ENCODE measurements around the gene TMX4.

Gene TMX4

GRCh38 chr20:7994809-7995208, 24.8 kb downstream of the TMX4 start:
- H2AFZ ChIP-seq (ENCODE audit: low read length): no peak overlapping the region
- H3F3A ChIP-seq (ENCODE audit: insufficient read depth, low read length): no peaks in the 10 kb centered on the region
- no peak overlapping the region for H3K9ac ChIP-seq (ENCODE audit: low read length)
- no peaks in the 10 kb centered on the region for H3K27me3 ChIP-seq (ENCODE audit: insufficient read depth, low read length)
- no peaks in the 10 kb centered on the region for H3K9me2 ChIP-seq (ENCODE audit: low read depth, low read length)
- no peak overlapping the region for H3K4me2 ChIP-seq (ENCODE audit: low read length)
- H3K9me3 ChIP-seq (ENCODE audit: low read length): 0 out of 2 replicates have a peak, but pooled peaks cover 5% of the 10 kb centered on the region
- no peak overlapping the region for H3K4me3 ChIP-seq (ENCODE audit: low read depth, low read length, poor library complexity, severe bottlenecking)
- no peaks in the 10 kb centered on the region for H3K4me1 ChIP-seq (ENCODE audit: insufficient read depth, low read length, severe bottlenecking)
- H4K20me1 ChIP-seq (ENCODE audit: insufficient read depth, low read length): no peaks in the 10 kb centered on the region
- peaks cover 96% of the 10 kb centered on the region for H3K36me3 ChIP-seq (ENCODE audit: insufficient read depth, low read length)
- no peak overlapping the region for H3K27ac ChIP-seq (ENCODE audit: low read depth, low read length, poor library complexity, severe bottlenecking)
- H3K79me2 ChIP-seq (ENCODE audit: insufficient read depth, low read length): no peaks in the 10 kb centered on the region
- TF ChIP-seq EZH2 (IDR thresholded peaks at IDR 0.05; ENCODE audit: borderline replicate concordance, low read length) (no peak), CTCF (IDR thresholded peaks at IDR 0.05; ENCODE audit: low read length) (no peak)

GRCh38 chr20:7993703-7994102, 25.9 kb downstream of the TMX4 start:
- TF ChIP-seq CTCF (IDR thresholded peaks at IDR 0.05; ENCODE audit: low read length) (no peak), EZH2 (IDR thresholded peaks at IDR 0.05; ENCODE audit: borderline replicate concordance, low read length) (no peak)
- H3K9me3 ChIP-seq (ENCODE audit: low read length): 0 out of 2 replicates have a peak, but pooled peaks cover 5% of the 10 kb centered on the region
- no peaks in the 10 kb centered on the region for H3K79me2 ChIP-seq (ENCODE audit: insufficient read depth, low read length)
- H3K4me2 ChIP-seq (ENCODE audit: low read length): no peak overlapping the region
- no peak overlapping the region for H2AFZ ChIP-seq (ENCODE audit: low read length)
- no peaks in the 10 kb centered on the region for H3F3A ChIP-seq (ENCODE audit: insufficient read depth, low read length)
- H3K4me3 ChIP-seq (ENCODE audit: low read depth, low read length, poor library complexity, severe bottlenecking): no peak overlapping the region
- peaks cover 93% of the 10 kb centered on the region for H3K36me3 ChIP-seq (ENCODE audit: insufficient read depth, low read length)
- no peaks in the 10 kb centered on the region for H3K4me1 ChIP-seq (ENCODE audit: insufficient read depth, low read length, severe bottlenecking)
- H4K20me1 ChIP-seq (ENCODE audit: insufficient read depth, low read length): no peaks in the 10 kb centered on the region
- no peaks in the 10 kb centered on the region for H3K27me3 ChIP-seq (ENCODE audit: insufficient read depth, low read length)
- no peak overlapping the region for H3K27ac ChIP-seq (ENCODE audit: low read depth, low read length, poor library complexity, severe bottlenecking)
- no peaks in the 10 kb centered on the region for H3K9me2 ChIP-seq (ENCODE audit: low read depth, low read length)
- H3K9ac ChIP-seq (ENCODE audit: low read length): no peak overlapping the region

- no peaks in the 10 kb centered on the region for H3F3A ChIP-seq (ENCODE audit: insufficient read depth, low read length)
- no peak overlapping the region for H3K27ac ChIP-seq (ENCODE audit: low read depth, low read length, poor library complexity, severe bottlenecking)
- no peak overlapping the region for H3K4me3 ChIP-seq (ENCODE audit: low read depth, low read length, poor library complexity, severe bottlenecking)
- H3K79me2 ChIP-seq (ENCODE audit: insufficient read depth, low read length): no peaks in the 10 kb centered on the region
- peaks cover 93% of the 10 kb centered on the region for H3K36me3 ChIP-seq (ENCODE audit: insufficient read depth, low read length)
- H4K20me1 ChIP-seq (ENCODE audit: insufficient read depth, low read length): no peaks in the 10 kb centered on the region
- no peaks in the 10 kb centered on the region for H3K9me2 ChIP-seq (ENCODE audit: low read depth, low read length)
- no peaks in the 10 kb centered on the region for H3K4me1 ChIP-seq (ENCODE audit: insufficient read depth, low read length, severe bottlenecking)
- TF ChIP-seq EZH2 (IDR thresholded peaks at IDR 0.05; ENCODE audit: borderline replicate concordance, low read length) (no peak), CTCF (IDR thresholded peaks at IDR 0.05; ENCODE audit: low read length) (no peak)
- H2AFZ ChIP-seq (ENCODE audit: low read length): no peak overlapping the region
- no peaks in the 10 kb centered on the region for H3K27me3 ChIP-seq (ENCODE audit: insufficient read depth, low read length)
- no peak overlapping the region for H3K9ac ChIP-seq (ENCODE audit: low read length)
- H3K4me2 ChIP-seq (ENCODE audit: low read length): no peak overlapping the region
- 0 out of 2 replicates have a peak, but pooled peaks cover 5% of the 10 kb centered on the region for H3K9me3 ChIP-seq (ENCODE audit: low read length)
Measured at GRCh38 chr20:7993238-7993637, 26.3 kb downstream of the TMX4 start.

Data from OCI-LY1 (cell line).